Measurements from ENCODE around the gene TMEM129. TPM values are rescaled to one million over a fixed set of nuclear protein-coding genes. Genes with fewer than 3 reads are reported as not detected.

TMEM129 gene
- total and polyA plus RNA-seq, 4 experiments from 2014 or later: 36.8 to 42.1 (median 40.5) TPM

GRCh38 chr4:1693131-1693896 is 27.8 kb downstream of the TMEM129 start:
- CTCF ChIA-PET (ENCODE audit: partially characterized antibody): interaction anchor here (0.7 to 12.3 kb wide), 32 partner anchors 10 to 776 kb away, joined by 3 to 591 read pairs (median 4); partner anchors contain the start of genes FAM53A, LETM1, RNF4 and SLBP
- no peaks in the 10 kb centered on the region for H3K9me3 ChIP-seq (ENCODE audit: control insufficient read depth in 1 of 2, low read length in 2 of 2)
- intact Hi-C loops (cut with micrococcal nuclease): loop anchor here (1.0 kb wide), 4 partner anchors 10 to 206 kb away; partner anchors contain the start of gene SLBP
- peaks cover 49% of the 10 kb centered on the region for H3K36me3 ChIP-seq (ENCODE audit: insufficient read depth, low read length)
- H3K4me3 ChIP-seq (ENCODE audit: low read length in 2 of 2): no peak overlapping the region
- DNase-seq: peak; percentile 77 to 81 (median 81)
- peaks cover 4% of the 10 kb centered on the region for H3K4me1 ChIP-seq (ENCODE audit: insufficient read depth, low read length)
- no peak overlapping the region for H3K4me3 Mint-ChIP-seq
- POLR2A ChIA-PET (ENCODE audit: partially characterized antibody): interaction anchor here (0.7 to 7.5 kb wide), 8 partner anchors 10 to 88 kb away, joined by 3 to 128 read pairs (median 5); partner anchors contain the start of genes FAM53A, SLBP, TACC3 and TMEM129
- H3K27me3 ChIP-seq (ENCODE audit: insufficient read depth, low read length): no peaks in the 10 kb centered on the region
- peak overlapping the region in 6 of 7 donors; percentile 26 to 90 (median 62) for H3K27ac Mint-ChIP-seq
- peaks cover 3 to 5% (median 4%) of the 10 kb centered on the region in 4 donors for H3K4me1 Mint-ChIP-seq
- H3K27ac ChIP-seq (ENCODE audit: low read depth, low read length): no peak overlapping the region
- H3K27me3 Mint-ChIP-seq: no peaks in the 10 kb centered on the region
- H3K36me3 Mint-ChIP-seq: peaks cover 29 to 47% of the 10 kb centered on the region in 2 donors
- H3K9me3 Mint-ChIP-seq: no peaks in the 10 kb centered on the region

GRCh38 chr4:1691737-1692373 is 29.3 kb downstream of the TMEM129 start:
- DNase-seq: no peak
- H3K4me3 Mint-ChIP-seq: no peak overlapping the region
- peaks cover 3 to 5% (median 4%) of the 10 kb centered on the region in 4 donors for H3K4me1 Mint-ChIP-seq
- peaks cover 4% of the 10 kb centered on the region for H3K4me1 ChIP-seq (ENCODE audit: insufficient read depth, low read length)
- no peak overlapping the region for H3K27ac ChIP-seq (ENCODE audit: low read depth, low read length)
- H3K9me3 ChIP-seq (ENCODE audit: control insufficient read depth in 1 of 2, low read length in 2 of 2): no peaks in the 10 kb centered on the region
- peaks cover 49% of the 10 kb centered on the region for H3K36me3 ChIP-seq (ENCODE audit: insufficient read depth, low read length)
- peaks cover 29 to 41% of the 10 kb centered on the region in 2 donors for H3K36me3 Mint-ChIP-seq
- intact Hi-C loops (cut with micrococcal nuclease): no loop called here
- H3K27ac Mint-ChIP-seq: peak overlapping the region in 3 of 7 donors; percentile 4 to 71 (median 17)
- H3K27me3 Mint-ChIP-seq: no peaks in the 10 kb centered on the region
- H3K9me3 Mint-ChIP-seq: no peaks in the 10 kb centered on the region
- POLR2A ChIA-PET (ENCODE audit: partially characterized antibody): interaction anchor here (1.4 to 7.5 kb wide), 4 partner anchors 20 to 41 kb away, joined by 3 to 128 read pairs (median 8); partner anchors contain the start of genes SLBP, TACC3 and TMEM129
- CTCF ChIA-PET (ENCODE audit: partially characterized antibody): interaction anchor here (1.0 to 12.3 kb wide), 8 partner anchors 11 to 336 kb away, joined by 3 to 591 read pairs (median 10); partner anchors contain the start of genes SLBP, TACC3 and TMEM129
- no peak overlapping the region for H3K4me3 ChIP-seq (ENCODE audit: low read length in 2 of 2)
- no peaks in the 10 kb centered on the region for H3K27me3 ChIP-seq (ENCODE audit: insufficient read depth, low read length)

- Mint-ChIP-seq H3K4me3 (no peak overlapping the region), H3K4me1 (peaks cover 3 to 5% (median 4%) of the 10 kb centered on the region in 4 donors), H3K27me3 (no peaks in the 10 kb centered on the region), H3K36me3 (peaks cover 24 to 37% of the 10 kb centered on the region in 2 donors), H3K9me3 (no peaks in the 10 kb centered on the region), H3K27ac (peak overlapping the region in 3 of 7 donors; percentile 30 to 55 (median 42))
- no peaks in the 10 kb centered on the region for H3K27me3 ChIP-seq (ENCODE audit: insufficient read depth, low read length)
- POLR2A ChIA-PET (ENCODE audit: partially characterized antibody): interaction anchor here (1.4 to 7.5 kb wide), 3 partner anchors 21 to 42 kb away, joined by 3 to 128 read pairs (median 9); partner anchors contain the start of genes SLBP, TACC3 and TMEM129
- H3K27ac ChIP-seq (ENCODE audit: low read depth, low read length): no peak overlapping the region
- DNase-seq: no peak
- H3K9me3 ChIP-seq (ENCODE audit: control insufficient read depth in 1 of 2, low read length in 2 of 2): no peaks in the 10 kb centered on the region
- CTCF ChIA-PET (ENCODE audit: partially characterized antibody): interaction anchor here (1.6 to 12.3 kb wide), 3 partner anchors 10 to 35 kb away, joined by 6 to 591 read pairs (median 115); partner anchors contain the start of genes TACC3 and TMEM129
- H3K4me1 ChIP-seq (ENCODE audit: insufficient read depth, low read length): peaks cover 4% of the 10 kb centered on the region
- H3K36me3 ChIP-seq (ENCODE audit: insufficient read depth, low read length): peaks cover 40% of the 10 kb centered on the region
- intact Hi-C loops (cut with micrococcal nuclease): no loop called here
- no peak overlapping the region for H3K4me3 ChIP-seq (ENCODE audit: low read length in 2 of 2)
Measured at GRCh38 chr4:1690698-1691097, 30.4 kb downstream of the TMEM129 start.

DNA sequence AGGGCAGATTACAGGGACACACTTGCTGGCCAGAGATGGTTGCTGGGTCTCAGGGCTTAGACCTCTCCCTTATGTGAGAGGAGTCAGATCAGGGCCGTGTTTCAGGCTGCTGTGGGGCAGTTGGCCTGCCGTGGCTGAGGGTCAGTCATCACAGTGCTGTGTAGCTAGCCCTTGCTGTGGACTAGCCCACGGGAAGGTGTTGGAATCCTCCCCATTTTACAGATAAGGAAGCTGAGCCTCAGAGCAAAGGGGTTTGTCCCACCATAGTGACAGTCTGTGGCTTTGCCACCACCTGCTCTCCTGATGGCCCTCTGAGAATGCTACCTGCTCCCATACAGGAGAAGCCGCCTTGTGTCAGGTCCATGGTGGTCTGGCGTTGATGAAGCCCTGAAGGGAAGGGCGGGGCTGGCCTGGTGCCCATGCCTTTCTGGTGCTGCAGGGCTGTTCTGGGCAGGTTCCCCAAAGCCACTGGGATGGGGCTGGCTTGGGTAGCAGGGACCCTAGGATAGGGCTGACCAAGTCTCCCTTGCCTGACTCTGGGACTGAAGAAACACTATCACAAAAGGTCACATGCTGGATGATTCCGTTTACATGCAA is 34.6 kb downstream of the TMEM129 start:
- CTCF ChIA-PET (ENCODE audit: partially characterized antibody): interaction anchor here (12.3 kb wide), 1 partner anchor 39 kb away, joined by 591 read pairs; the partner anchor contains the start of genes TACC3 and TMEM129
- peak overlapping the region in 5 of 8 donors; percentile 38 to 67 (median 48) for H3K4me3 Mint-ChIP-seq
- peaks cover 6 to 8% of the 10 kb centered on the region in 2 donors for H3K36me3 Mint-ChIP-seq
- POLR2A ChIA-PET (ENCODE audit: partially characterized antibody): interaction anchor here (1.5 kb wide), 1 partner anchor 34 kb away, joined by 4 read pairs; the partner anchor contains the start of genes TACC3 and TMEM129
- peaks cover 9 to 11% (median 11%) of the 10 kb centered on the region in 4 donors for H3K4me1 Mint-ChIP-seq
- H3K9me3 ChIP-seq (ENCODE audit: control insufficient read depth in 1 of 2, low read length in 2 of 2): no peaks in the 10 kb centered on the region
- no peaks in the 10 kb centered on the region for H3K27me3 ChIP-seq (ENCODE audit: insufficient read depth, low read length)
- peak overlapping the region in 4 of 7 donors; percentile 24 to 68 (median 33) for H3K27ac Mint-ChIP-seq
- H3K4me1 ChIP-seq (ENCODE audit: insufficient read depth, low read length): peaks cover 7% of the 10 kb centered on the region
- no peak for DNase-seq
- no peak overlapping the region for H3K27ac ChIP-seq (ENCODE audit: low read depth, low read length)
- H3K36me3 ChIP-seq (ENCODE audit: insufficient read depth, low read length): peaks cover 10% of the 10 kb centered on the region
- no peak overlapping the region for H3K4me3 ChIP-seq (ENCODE audit: low read length in 2 of 2)
- no peaks in the 10 kb centered on the region for H3K27me3 Mint-ChIP-seq
- no peaks in the 10 kb centered on the region for H3K9me3 Mint-ChIP-seq
- intact Hi-C loops (cut with micrococcal nuclease): no loop called here

- Histone ChIP-seq H3K36me3 (ENCODE audit: insufficient read depth, low read length) (no peaks in the 10 kb centered on the region), H3K4me1 (ENCODE audit: insufficient read depth, low read length) (peaks cover 7% of the 10 kb centered on the region), H3K4me3 (ENCODE audit: low read length in 2 of 2) (no peak overlapping the region), H3K27me3 (ENCODE audit: insufficient read depth, low read length) (no peaks in the 10 kb centered on the region), H3K9me3 (ENCODE audit: control insufficient read depth in 1 of 2, low read length in 2 of 2) (no peaks in the 10 kb centered on the region), H3K27ac (ENCODE audit: low read depth, low read length) (no peak overlapping the region)
- Mint-ChIP-seq H3K27me3 (no peaks in the 10 kb centered on the region), H3K4me1 (peaks cover 10 to 14% (median 11%) of the 10 kb centered on the region in 4 donors), H3K27ac (no peak overlapping the region), H3K4me3 (peak overlapping the region in 2 of 8 donors; percentile 3 to 10), H3K9me3 (no peaks in the 10 kb centered on the region), H3K36me3 (peaks cover 1 to 4% of the 10 kb centered on the region in 2 donors)
- ChIA-PET POLR2A (ENCODE audit: partially characterized antibody) (interaction anchor here (1.5 kb wide), 1 partner anchor 35 kb away, joined by 4 read pairs; the partner anchor contains the start of genes TACC3 and TMEM129), CTCF (ENCODE audit: partially characterized antibody) (interaction anchor here (12.3 kb wide), 1 partner anchor 40 kb away, joined by 591 read pairs; the partner anchor contains the start of genes TACC3 and TMEM129)
- no peak for DNase-seq
- intact Hi-C loops (cut with micrococcal nuclease): no loop called here
Measured at GRCh38 chr4:1685235-1686150, 35.6 kb downstream of the TMEM129 start.

All from CD4-positive, alpha-beta memory T cell (primary cell).